GM23338 (cell line): ENCODE results near the gene CXXC1. TPM values are rescaled to one million over a fixed set of nuclear protein-coding genes. Genes with fewer than 3 reads are reported as not detected.

Experiments
- ATAC-seq: fragments of 200-7000 bp; cut with Tn5 transposase; 3 replicates; pipeline ENCODE4 v1.9.1; 2020
- DNase-seq: peaks from one replicate; pipeline ENCODE4 v3.0.0-alpha.2; 2015; ENCODE audit warnings: low spot score
- H2AFZ ChIP-seq: fragments of 200-600 bp; sonication (generic); 2 replicates; pipeline ENCODE4 v1.8.0; 2016; ENCODE audit warnings: antibody characterized with exemption, mild to moderate bottlenecking, moderate library complexity
- H3F3A ChIP-seq: fragments of 200-600 bp; sonication (generic); replicated peaks from 2 replicates; pipeline ENCODE4 v1.8.0; 2017; ENCODE audit warnings: antibody characterized with exemption, mixed run types, low read depth
- H3K27ac ChIP-seq: fragments of 200-600 bp; sonication (generic); 2 replicates; pipeline ENCODE4 v1.6.1; 2016; ENCODE audit warnings: low read depth
- H3K27me3 ChIP-seq: fragments of 200-600 bp; sonication (generic); 2 replicates; pipeline ENCODE4 v1.8.0; 2016; ENCODE audit warnings: mild to moderate bottlenecking, mixed run types, moderate library complexity; ENCODE audit not compliant: insufficient read depth
- H3K36me3 ChIP-seq: fragments of 200-600 bp; sonication (generic); 2 replicates; pipeline ENCODE4 v1.8.0; 2016; ENCODE audit warnings: mild to moderate bottlenecking; ENCODE audit not compliant: insufficient read depth
- H3K4me1 ChIP-seq: fragments of 200-600 bp; sonication (generic); 2 replicates; pipeline ENCODE4 v1.8.0; 2016; ENCODE audit warnings: mild to moderate bottlenecking, moderate library complexity; ENCODE audit not compliant: insufficient read depth
- H3K4me2 ChIP-seq: fragments of 200-600 bp; sonication (generic); 2 replicates; pipeline ENCODE4 v1.7.1; 2017; ENCODE audit warnings: mixed run types
- H3K4me3 ChIP-seq: fragments of 200-600 bp; sonication (generic); 2 replicates; pipeline ENCODE4 v1.6.1; 2016; ENCODE audit warnings: mixed run types
- H3K79me2 ChIP-seq: fragments of 200-600 bp; sonication (generic); replicated peaks from 2 replicates; pipeline ENCODE4 v1.8.0; 2017; ENCODE audit warnings: mild to moderate bottlenecking; ENCODE audit not compliant: insufficient read depth
- H3K9me2 ChIP-seq: fragments of 200-600 bp; sonication (generic); 2 replicates; pipeline ENCODE4 v1.8.0; 2017; ENCODE audit not compliant: insufficient read depth
- H4K20me1 ChIP-seq: fragments of 200-600 bp; sonication (generic); replicated peaks from 2 replicates; pipeline ENCODE4 v1.8.0; 2017; ENCODE audit warnings: mild to moderate bottlenecking; ENCODE audit not compliant: insufficient read depth
- H3K27ac Mint-ChIP-seq: 2 replicates; pipeline ENCODE4 v1.8.0; 2020; ENCODE audit warnings: inconsistent platforms, mild to moderate bottlenecking, moderate library complexity, mixed read lengths
- H3K27me3 Mint-ChIP-seq: 3 replicates; pipeline ENCODE4 v1.8.0; 2022; ENCODE audit warnings: low read depth, mild to moderate bottlenecking, moderate library complexity, mixed read lengths, inconsistent platforms; ENCODE audit not compliant: insufficient read depth, poor library complexity
- H3K36me3 Mint-ChIP-seq: 3 replicates; pipeline ENCODE4 v1.8.0; 2021; ENCODE audit warnings: low read depth, mild to moderate bottlenecking, inconsistent platforms, moderate library complexity, mixed read lengths
- H3K4me1 Mint-ChIP-seq: 3 replicates; pipeline ENCODE4 v1.8.0; 2020; ENCODE audit warnings: mild to moderate bottlenecking, inconsistent platforms, mixed read lengths
- H3K4me3 Mint-ChIP-seq: 3 replicates; pipeline ENCODE4 v1.8.0; 2021; ENCODE audit warnings: moderate library complexity, mild to moderate bottlenecking, inconsistent platforms, mixed read lengths
- H3K9me3 Mint-ChIP-seq: 3 replicates; pipeline ENCODE4 v1.8.0; 2020; ENCODE audit warnings: moderate library complexity, mild to moderate bottlenecking, inconsistent platforms, mixed read lengths
- CREB1 ChIP-seq: fragments of 250-450 bp; sonication (Bioruptor Pico); IDR thresholded peaks from 2 replicates; pipeline ENCODE4 v1.5.0; 2020; ENCODE audit warnings: low read depth, mild to moderate bottlenecking, moderate library complexity
- CTCF ChIP-seq, 2 experiments: fragments of 200-600 bp in 1 of 2; sonication (generic) in 1 of 2; conservative IDR thresholded peaks; 2 replicates each; pipeline versions ENCODE4 v1.5.1 to v1.6.1; 2016 to 2017; ENCODE audit warnings: antibody characterized with exemption in 2 of 2, low read depth in 2 of 2, mild to moderate bottlenecking in 2 of 2, moderate library complexity in 1 of 2
- ETS1 ChIP-seq: IDR thresholded peaks from 2 replicates; pipeline ENCODE4 v1.6.1; 2016; ENCODE audit warnings: antibody characterized with exemption
- EZH2 ChIP-seq: fragments of 200-600 bp; sonication (generic); IDR thresholded peaks from one replicate; pipeline ENCODE4 v1.8.0; 2017; ENCODE audit warnings: antibody characterized with exemption, mild to moderate bottlenecking, low read depth; ENCODE audit not compliant: unreplicated experiment
- EZH2phosphoT487 ChIP-seq: fragments of 200-600 bp; sonication (generic); IDR thresholded peaks from one replicate; pipeline ENCODE4 v1.8.1; 2018; ENCODE audit warnings: antibody characterized with exemption; ENCODE audit not compliant: unreplicated experiment
- JUNB ChIP-seq: IDR thresholded peaks from one replicate; pipeline ENCODE4 v1.6.1; 2016; ENCODE audit warnings: antibody characterized with exemption; ENCODE audit not compliant: unreplicated experiment
- NANOG ChIP-seq: IDR thresholded peaks from 2 replicates; pipeline ENCODE4 v1.6.1; 2016; ENCODE audit warnings: antibody characterized with exemption, borderline replicate concordance
- POLR2AphosphoS5 ChIP-seq: IDR thresholded peaks from 2 replicates; pipeline ENCODE4 v1.6.1; 2016; ENCODE audit warnings: antibody characterized with exemption, low read depth
- REST ChIP-seq: IDR thresholded peaks from one replicate; pipeline ENCODE4 v1.6.1; 2018; ENCODE audit warnings: antibody characterized with exemption; ENCODE audit not compliant: unreplicated experiment
- STAT1 ChIP-seq: IDR thresholded peaks from one replicate; pipeline ENCODE4 v1.6.1; 2016; ENCODE audit warnings: antibody characterized with exemption; ENCODE audit not compliant: unreplicated experiment
- ZNF114 ChIP-seq: fragments of 250-450 bp; sonication (Bioruptor Pico); IDR thresholded peaks from 2 replicates; pipeline ENCODE4 v1.5.0; 2020; ENCODE audit warnings: mild to moderate bottlenecking, moderate library complexity
- ZNF331 ChIP-seq: fragments of 250-450 bp; sonication (Bioruptor Pico); IDR thresholded peaks from 2 replicates; pipeline ENCODE4 v1.5.0; 2020; ENCODE audit warnings: low read depth, mild to moderate bottlenecking, moderate library complexity
- ZNF462 ChIP-seq: fragments of 250-450 bp; sonication (Bioruptor Pico); IDR thresholded peaks from 2 replicates; pipeline ENCODE4 v1.5.0; 2020; ENCODE audit warnings: mild to moderate bottlenecking, moderate library complexity
- polyA plus RNA-seq: library from polyadenylated mRNA; unstranded; fragments of >200 nt; fragmentation: Nextera tagmentation; extraction: Ambion mirVana; gene quantifications from 2 replicates; pipeline ENCODE4 v1.2.1, GENCODE V29; 2016
- total RNA-seq: library from RNA; depleted of rRNA; stranded (reverse); fragments of >200 nt; shearing (Covaris generic); gene quantifications from 2 replicates; pipeline ENCODE4 v1.2.3, GENCODE V29; 2014

The CXXC1 gene
- total and polyA plus RNA-seq, 2 experiments from 2014 or later: 59.0 to 74.3 TPM

- Histone ChIP-seq H3K27me3 (peaks cover 57% of the 10 kb centered on the region), H3K4me3 (no peak overlapping the region), H3K36me3 (no peaks in the 10 kb centered on the region), H3K27ac (no peak overlapping the region), H2AFZ (no peak overlapping the region), H3K79me2 (no peaks in the 10 kb centered on the region), H3K4me1 (no peaks in the 10 kb centered on the region), H4K20me1 (no peaks in the 10 kb centered on the region), H3K9me2 (no peaks in the 10 kb centered on the region), H3F3A (no peaks in the 10 kb centered on the region), H3K4me2 (no peak overlapping the region)
- TF ChIP-seq EZH2phosphoT487 (no peak), POLR2AphosphoS5 (no peak), NANOG (no peak), REST (no peak), ETS1 (no peak), ZNF331 (no peak), ZNF462 (CRISPR knock-in tag) (no peak), EZH2 (no peak), ZNF114 (CRISPR knock-in tag) (no peak), JUNB (no peak), CREB1 (CRISPR knock-in tag) (no peak), STAT1 (no peak), CTCF (conservative IDR thresholded peaks at IDR 0.05; ENCODE audit: low read depth in 2 of 2) (no peak)
- Mint-ChIP-seq H3K27ac (no peak overlapping the region), H3K4me1 (0 out of 3 replicates have a peak, but pooled peaks cover 2% of the 10 kb centered on the region), H3K27me3 (peaks cover 14% of the 10 kb centered on the region), H3K36me3 (no peaks in the 10 kb centered on the region), H3K9me3 (0 out of 3 replicates have a peak, but pooled peaks cover 4% of the 10 kb centered on the region), H3K4me3 (no peak overlapping the region)
- ATAC-seq (no peak), DNase-seq (no peak)
Measured at GRCh38 chr18:50301074-50301473, 13.6 kb upstream of the CXXC1 start.
